ENCODE data around the gene ANXA1.
"Not testable (repeated sequence)": the region's sequence is repeated elsewhere in the genome, so short reads cannot be mapped to it uniquely, and the experiment has no call there.

Gene ANXA1, protein sequence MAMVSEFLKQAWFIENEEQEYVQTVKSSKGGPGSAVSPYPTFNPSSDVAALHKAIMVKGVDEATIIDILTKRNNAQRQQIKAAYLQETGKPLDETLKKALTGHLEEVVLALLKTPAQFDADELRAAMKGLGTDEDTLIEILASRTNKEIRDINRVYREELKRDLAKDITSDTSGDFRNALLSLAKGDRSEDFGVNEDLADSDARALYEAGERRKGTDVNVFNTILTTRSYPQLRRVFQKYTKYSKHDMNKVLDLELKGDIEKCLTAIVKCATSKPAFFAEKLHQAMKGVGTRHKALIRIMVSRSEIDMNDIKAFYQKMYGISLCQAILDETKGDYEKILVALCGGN

DNA sequence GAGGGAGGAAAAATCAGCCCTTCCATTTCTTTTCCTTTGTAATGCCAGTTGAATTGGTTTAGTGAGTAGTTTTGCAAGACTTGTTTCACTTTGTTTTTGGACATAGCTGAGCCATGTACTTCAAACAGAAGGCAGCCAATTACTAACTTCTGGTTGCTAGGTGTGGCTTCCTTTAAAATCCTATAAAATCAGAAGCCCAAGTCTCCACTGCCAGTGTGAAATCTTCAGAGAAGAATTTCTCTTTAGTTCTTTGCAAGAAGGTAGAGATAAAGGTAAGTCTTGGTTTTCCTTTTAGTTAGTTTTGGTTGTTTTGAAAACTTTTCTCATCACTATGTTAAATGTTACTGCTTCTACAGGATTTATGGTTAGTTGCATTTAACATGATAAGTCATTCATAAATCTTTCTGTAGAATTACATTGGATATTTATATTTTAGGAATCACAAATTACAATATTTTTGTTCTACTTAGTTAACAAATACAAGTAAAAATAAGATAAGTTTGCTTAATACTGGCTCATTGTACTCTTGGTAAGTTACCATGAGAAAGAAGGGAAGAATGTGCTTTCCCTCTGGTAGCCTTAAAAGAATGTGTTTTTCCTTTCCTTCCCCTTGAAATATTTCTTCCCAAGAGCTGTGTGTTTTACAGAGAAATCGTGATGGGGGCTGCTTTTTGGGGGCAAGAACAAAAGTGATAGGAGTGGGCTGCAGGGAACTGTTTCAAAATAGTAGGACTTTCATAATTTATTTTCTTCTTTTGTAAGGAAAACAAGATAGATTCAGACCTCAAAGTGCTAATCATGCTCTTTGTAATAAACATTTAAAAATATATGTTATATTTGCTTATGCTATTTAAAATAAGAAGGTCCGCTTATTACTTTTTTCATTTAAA is at the start of gene ANXA1:
Gene ANXA1, plus strand, starts transcription at position 213 of the 890 bp plus-strand sequence. CDS start 6,671 bp downstream, outside the sequence.
- DNase-seq = no peak

DNA sequence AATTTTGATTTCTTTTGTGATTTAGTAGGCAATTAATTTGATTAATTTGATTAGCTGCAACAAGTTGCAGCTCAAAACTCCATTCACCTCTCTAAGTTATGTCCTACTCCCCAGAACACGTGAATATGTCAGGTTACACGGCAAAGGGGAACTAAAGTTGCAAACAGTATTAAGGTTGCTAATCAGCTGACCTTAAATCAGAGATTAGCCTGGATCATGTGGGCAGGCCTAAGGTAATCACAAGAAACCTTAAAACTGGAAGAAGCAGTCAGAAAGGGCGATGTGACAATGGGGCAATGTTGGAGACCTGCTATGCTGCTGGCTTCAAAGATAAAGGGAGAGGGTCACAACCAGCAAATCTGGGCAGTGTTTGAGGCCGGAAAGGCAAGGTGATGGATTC is 47.3 kb upstream of the ANXA1 start:
- no peak for DNase-seq

GRCh38 chr9:73104921-73105320 is 46.7 kb upstream of the ANXA1 start:
- DNase-seq = no peak

DNA sequence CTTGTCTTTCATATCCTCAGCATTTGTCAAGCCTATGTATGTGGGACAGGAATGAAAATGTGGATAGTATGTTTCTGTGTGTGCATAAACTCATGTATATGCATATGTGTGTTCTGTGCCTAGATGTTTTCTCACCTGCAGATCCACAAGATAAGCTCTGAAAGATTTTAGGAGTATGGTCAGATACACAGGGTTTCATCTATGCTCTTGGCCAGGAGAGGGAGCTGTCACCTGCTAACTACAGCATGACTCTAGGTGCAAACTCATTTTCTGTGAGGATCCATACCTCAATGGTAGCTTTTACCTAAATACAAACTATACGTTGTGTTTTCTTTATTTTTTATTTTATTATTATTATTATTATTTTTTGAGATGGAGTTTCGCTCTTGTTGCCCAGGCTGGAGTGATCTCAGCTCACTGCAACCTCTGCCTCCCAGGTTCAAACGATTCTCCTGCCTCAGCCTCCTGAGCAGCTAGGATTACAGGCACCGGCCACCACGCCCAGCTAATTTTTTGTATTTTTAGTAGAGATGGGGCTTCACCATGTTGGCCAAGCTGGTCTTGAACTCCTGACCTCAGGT is 44.1 kb upstream of the ANXA1 start:
- not testable (repeated sequence) for DNase-seq

- no peak for DNase-seq
Observed at GRCh38 chr9:73114058-73114457, 37.6 kb upstream of the ANXA1 start.

DNA sequence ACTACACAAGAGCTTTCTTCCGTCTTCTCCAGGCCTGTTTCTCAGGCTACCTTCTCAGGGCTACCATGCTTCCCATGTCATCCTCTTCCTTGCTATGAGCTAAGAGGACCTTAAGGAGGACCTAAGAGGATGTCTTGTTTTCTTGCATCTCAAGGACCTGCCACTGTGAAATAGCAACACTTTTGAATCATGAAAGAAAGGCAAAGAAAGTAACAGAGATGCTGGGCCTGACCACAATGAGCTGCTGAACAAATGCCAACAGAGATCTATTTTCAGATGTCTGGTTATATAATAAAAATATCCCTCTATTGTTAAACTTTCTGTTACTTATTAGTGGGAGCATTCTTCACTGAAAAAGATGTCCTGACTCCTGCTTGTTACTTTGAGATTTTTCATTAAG is 36.7 kb upstream of the ANXA1 start:
- DNase-seq = no peak

GRCh38 chr9:73116031-73116430 is 35.6 kb upstream of the ANXA1 start:
- no peak for DNase-seq

DNA sequence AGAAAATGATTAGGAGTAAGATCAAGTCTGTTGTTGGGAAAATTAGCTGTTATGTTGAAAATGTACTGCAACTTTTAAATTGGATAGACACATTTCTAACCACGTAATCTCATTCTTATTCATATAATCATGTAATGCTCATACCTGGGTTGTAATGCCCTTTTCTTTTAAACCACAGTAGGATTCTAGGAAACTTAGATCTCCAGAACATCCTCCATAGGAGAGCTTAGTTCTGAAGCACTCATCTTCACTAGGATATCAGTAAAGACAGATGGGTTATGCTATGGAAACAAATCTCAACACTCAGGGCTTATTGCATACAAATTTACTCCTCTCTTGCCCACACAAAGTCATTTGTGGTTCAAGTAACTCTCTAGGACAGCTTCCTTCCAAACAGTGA is 34.8 kb upstream of the ANXA1 start:
- DNase-seq = no peak

- DNase-seq = no peak
Observed at GRCh38 chr9:73118286-73118685, 33.4 kb upstream of the ANXA1 start.

DNA sequence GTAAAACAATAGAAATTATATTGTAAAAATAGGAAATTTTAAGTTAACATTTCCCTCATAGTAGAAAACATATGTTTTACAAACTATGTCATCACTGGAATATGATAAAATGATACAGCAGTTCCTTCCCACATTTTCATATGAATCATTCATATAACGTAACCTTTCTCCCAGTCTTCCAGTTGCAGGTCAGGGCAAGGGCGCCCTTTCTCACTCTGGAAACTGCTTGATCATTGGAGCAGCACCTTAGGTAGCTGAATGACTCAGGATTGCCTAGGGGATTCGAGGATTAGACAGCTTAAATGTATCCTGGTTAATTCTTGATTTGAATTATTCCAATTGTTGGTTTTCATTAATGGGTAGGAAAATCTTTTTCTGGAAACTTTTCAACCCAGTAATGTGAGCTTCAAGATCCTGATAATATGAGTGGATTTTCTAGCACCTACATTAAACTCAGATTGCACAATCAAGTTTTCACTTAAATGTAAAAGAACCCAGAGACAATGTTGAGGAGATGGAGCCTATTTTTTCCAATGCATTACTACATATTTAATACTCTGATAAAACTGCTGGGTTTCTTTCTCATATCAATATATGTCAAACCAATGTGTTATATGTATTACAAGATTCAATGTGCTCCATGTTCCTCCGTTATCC is 32.6 kb upstream of the ANXA1 start:
- DNase-seq = no peak

GRCh38 chr9:73121375-73121935 is 30.2 kb upstream of the ANXA1 start:
- no peak for DNase-seq

GRCh38 chr9:73125651-73126050 is 26.0 kb upstream of the ANXA1 start:
- no peak for DNase-seq

DNA sequence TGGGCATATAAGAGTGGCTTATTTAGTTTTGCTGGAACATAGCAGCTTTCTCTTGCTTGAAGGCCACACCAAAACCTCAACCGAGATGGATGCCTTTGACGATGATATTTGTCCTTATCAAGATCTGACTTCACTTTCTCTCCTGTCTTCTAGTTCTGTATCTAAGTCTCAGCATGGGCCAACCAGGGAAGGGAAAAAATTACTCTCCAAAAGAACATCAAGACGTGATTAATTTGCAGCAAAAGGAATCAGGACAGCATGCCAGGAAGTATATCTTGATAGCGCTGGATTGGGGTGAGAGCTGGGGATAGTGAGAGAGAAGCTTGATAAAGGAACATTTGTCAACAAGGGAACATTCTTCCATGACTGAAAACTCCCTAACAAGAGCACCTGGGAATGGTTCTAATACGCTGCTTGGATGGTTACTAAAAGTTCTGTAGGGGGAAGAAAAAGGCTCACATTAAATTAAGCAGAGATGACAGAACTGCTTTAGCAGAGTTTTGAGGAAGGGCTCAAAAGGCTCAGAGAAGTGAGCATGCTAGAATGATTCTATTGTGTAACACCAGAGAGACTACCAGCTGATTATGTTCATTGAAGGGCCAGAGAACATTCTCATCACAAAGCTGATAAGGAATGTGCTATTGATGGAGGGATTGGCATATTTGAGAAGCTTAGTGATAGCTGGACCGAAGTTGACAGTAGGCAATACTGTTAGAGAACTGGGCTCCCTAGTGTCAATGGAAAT is 21.6 kb upstream of the ANXA1 start:
- DNase-seq = no peak

DNA sequence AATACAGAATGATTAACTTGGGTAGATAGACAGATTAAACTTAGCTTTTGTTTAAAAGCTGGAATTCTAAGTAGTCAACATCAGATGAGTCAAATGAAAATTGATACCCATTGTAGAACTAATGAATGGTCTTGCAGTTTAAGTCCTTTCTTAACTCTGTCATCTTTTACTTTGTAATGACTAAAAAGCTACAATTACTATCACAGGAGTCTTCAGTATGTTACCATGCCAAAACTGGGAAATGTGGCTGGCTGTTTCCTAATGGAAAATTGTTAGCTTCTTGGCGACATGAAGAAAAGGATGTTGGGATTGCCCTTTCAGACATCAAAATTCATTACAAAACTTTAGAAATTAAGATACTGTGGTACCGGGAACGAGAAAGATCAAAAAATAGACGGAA is 20.2 kb upstream of the ANXA1 start:
- no peak for DNase-seq

DNA sequence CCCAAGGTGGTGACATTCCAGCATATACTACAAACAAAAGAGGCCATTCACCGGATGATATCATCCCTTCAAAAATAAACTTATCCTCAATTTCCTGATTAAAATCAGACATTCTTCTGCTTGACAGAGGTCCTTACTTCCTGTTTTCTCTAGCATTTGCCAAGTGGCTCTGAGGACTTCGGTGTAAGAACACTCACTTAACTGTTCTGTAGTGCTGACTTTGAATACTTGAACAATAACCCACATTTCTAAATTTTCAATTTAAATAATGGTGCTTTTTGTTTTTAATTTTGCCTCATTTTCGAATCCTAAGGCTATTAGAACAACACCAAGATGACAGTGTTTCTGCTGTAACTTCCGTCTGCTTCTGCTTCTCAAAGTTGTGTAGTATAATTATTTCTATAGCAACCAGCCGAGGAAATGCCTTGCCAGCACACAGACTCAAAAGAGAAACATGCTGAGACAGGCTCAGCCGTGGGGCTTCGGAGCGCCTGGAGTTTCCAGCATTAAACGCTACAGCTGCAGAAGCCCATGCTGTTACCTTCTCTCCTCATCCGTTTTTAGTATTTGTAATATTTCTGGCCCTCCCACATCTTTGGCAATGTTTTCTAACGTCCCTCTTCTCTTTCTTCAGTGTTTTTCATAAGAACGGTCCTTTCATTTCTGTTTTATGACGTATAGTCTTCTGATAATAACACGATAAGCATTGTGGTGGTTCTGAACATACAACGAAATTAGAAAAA is 19.5 kb upstream of the ANXA1 start:
- no peak for DNase-seq

DNA sequence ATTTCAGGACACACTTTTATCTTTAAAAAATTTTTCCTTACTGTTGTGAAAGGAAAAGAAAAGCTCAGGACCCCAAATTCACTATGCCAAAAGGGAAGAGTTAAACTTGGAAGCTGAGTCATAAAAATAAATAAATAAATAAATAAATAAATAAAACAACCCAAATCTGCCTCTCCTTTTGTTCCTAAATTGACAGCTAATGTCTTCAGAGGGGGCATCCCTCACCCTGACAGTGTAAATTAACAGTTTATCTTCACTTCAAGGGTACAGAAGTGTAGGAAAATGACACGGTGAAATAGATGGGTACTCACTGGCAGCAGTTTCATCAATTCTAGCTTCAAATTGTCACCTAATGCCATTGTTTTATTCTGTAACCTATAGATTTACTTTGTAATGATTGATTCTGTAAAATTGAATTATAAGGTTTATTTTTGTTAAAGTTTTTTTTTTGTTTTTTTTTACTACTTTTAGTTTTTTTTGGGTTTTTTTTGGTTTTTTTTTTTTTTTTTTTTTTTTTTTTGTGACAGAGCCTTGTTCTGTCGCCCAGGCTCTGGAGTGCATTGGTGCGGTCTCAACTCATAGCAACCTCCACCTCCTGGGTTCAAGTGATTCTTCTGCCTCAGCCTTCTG is 18.5 kb upstream of the ANXA1 start:
- no peak for DNase-seq

DNA sequence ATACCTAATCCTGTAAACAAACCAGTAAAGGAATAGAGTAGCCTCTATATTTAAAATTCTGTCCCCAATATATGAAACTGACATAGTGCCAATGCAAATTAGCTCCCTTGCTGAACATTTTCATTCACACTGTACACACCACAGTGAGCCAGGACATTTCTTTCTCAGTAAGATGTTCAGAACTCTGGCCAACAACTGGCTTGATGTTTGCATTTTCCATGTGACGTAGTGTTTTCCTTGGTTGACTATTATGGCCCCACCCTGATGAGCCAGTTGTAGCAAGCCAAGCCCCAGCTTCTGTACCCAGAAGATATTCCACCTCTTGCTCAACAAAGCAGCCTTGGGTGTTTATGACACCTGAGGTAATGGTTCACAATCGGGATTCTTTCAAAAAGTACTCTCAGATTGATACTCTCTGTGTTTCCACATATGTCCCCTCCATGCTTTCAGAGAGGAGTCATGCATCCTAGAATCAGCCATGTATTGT is 17.7 kb upstream of the ANXA1 start:
- DNase-seq = no peak

- no peak for DNase-seq
Observed at GRCh38 chr9:73135394-73135793, 16.3 kb upstream of the ANXA1 start.

- no peak for DNase-seq
Observed at GRCh38 chr9:73137286-73137899, 14.3 kb upstream of the ANXA1 start.

DNA sequence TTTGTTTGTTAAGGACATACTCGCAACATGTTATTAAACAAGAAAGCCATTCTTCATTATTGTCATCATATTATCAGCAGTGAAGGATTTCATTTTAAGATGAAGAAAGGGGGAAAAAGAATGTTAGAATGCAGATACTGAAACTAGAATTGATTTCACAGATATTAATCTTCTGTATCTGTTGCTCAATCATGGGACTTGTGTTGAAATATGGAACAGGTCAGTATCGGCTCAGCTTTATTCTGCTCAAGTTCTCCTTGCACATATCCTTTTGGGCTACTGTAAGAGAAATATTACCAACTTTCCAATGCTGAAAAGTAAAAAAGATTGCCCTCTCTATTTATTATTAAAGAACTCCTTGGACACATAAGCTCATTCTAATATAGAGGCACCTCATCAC is 13.8 kb upstream of the ANXA1 start:
- no peak for DNase-seq

Data from NCI-H2171 (cell line).